ENCODE data around the gene PAX3. TPM values are rescaled to one million over a fixed set of nuclear protein-coding genes. Genes with fewer than 3 reads are reported as not detected.

PAX3 gene
- total and polyA plus RNA-seq, 4 donors, result not detected

DNA sequence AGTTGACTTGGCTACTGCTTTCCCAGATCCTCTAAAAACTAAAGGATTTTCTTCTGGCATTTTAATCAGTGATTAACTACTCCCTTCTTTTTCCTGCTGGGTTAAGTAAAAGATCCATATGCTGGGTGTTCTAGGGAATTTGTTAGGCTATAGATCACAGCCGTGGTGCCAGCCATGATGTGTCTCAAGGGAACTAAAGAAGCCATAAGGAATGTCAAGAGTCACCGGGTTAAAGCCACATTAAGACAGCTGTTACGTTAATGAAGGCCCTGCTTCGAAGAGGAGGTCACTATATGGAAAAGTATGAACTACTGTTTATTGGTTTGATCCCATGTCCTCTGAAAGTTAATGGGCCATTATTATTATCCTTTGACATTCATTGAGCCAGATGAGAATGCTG lies 70.7 kb downstream of the PAX3 start:
- no peak for DNase-seq (ENCODE audit: low spot score)
- 65% methylated on average over 4 of the region's 4 CpGs for WGBS

DNA sequence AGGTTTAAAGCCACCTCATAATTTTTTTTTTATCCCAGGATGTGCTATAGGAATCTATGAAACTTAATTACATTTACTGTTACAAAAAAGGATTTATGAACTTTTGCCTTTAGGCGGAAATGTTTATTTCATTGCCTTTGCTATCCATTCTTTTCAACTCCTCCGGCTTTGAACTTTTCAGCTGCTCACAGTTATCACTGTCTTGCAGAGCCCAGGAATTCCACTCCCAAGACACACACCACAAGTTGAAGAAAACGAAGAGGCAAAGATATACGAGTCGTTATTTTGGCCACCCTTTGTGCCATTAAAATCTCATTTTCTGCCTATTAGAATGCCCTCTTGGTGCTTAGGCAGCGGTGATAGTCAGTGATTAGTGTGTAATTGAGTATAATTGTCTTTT lies 80.0 kb downstream of the PAX3 start:
- peaks cover 0 to 5% (median 0%) of the 10 kb centered on the region in 4 donors for H3K4me1 ChIP-seq (ENCODE audit: control insufficient read depth in 4 of 4, insufficient read depth in 4 of 4, low read length in 3 of 4)
- H3K36me3 ChIP-seq (ENCODE audit: control insufficient read depth in 4 of 4, insufficient read depth in 3 of 4, low read depth in 1 of 4, low read length in 3 of 4), result no peaks in the 10 kb centered on the region
- WGBS, result 56% methylated on average over 6 of the region's 6 CpGs
- H3K4me3 ChIP-seq (ENCODE audit: low read depth in 1 of 3, low read length in 3 of 3), result no peak overlapping the region
- H3K9ac ChIP-seq (ENCODE audit: low read depth in 1 of 2, low read length in 2 of 2), result no peak overlapping the region
- no peak overlapping the region for H3K27ac ChIP-seq (ENCODE audit: low read depth in 1 of 2, low read length in 2 of 2)
- H3K9me3 ChIP-seq (ENCODE audit: control insufficient read depth in 4 of 4, low read length in 3 of 4), result no peaks in the 10 kb centered on the region
- no peaks in the 10 kb centered on the region for H3K27me3 ChIP-seq (ENCODE audit: control insufficient read depth in 4 of 4, insufficient read depth in 4 of 4, low read length in 3 of 4)
- DNase-seq (ENCODE audit: low spot score), result no peak
- TF ChIP-seq, protein P1, sequence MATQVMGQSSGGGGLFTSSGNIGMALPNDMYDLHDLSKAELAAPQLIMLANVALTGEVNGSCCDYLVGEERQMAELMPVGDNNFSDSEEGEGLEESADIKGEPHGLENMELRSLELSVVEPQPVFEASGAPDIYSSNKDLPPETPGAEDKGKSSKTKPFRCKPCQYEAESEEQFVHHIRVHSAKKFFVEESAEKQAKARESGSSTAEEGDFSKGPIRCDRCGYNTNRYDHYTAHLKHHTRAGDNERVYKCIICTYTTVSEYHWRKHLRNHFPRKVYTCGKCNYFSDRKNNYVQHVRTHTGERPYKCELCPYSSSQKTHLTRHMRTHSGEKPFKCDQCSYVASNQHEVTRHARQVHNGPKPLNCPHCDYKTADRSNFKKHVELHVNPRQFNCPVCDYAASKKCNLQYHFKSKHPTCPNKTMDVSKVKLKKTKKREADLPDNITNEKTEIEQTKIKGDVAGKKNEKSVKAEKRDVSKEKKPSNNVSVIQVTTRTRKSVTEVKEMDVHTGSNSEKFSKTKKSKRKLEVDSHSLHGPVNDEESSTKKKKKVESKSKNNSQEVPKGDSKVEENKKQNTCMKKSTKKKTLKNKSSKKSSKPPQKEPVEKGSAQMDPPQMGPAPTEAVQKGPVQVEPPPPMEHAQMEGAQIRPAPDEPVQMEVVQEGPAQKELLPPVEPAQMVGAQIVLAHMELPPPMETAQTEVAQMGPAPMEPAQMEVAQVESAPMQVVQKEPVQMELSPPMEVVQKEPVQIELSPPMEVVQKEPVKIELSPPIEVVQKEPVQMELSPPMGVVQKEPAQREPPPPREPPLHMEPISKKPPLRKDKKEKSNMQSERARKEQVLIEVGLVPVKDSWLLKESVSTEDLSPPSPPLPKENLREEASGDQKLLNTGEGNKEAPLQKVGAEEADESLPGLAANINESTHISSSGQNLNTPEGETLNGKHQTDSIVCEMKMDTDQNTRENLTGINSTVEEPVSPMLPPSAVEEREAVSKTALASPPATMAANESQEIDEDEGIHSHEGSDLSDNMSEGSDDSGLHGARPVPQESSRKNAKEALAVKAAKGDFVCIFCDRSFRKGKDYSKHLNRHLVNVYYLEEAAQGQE (IDR thresholded peaks at IDR 0.05), result no peak
- no peak for TF ChIP-seq GABPA (IDR thresholded peaks at IDR 0.05 in 1 of 2, conservative IDR thresholded peaks at IDR 0.05 in 1 of 2)

More for the DNA sequence above, 70.7 kb downstream of the PAX3 start:
- Histone ChIP-seq H3K4me1 (ENCODE audit: control insufficient read depth in 4 of 4, insufficient read depth in 4 of 4, low read length in 3 of 4) (no peaks in the 10 kb centered on the region), H3K36me3 (ENCODE audit: control insufficient read depth in 4 of 4, insufficient read depth in 3 of 4, low read depth in 1 of 4, low read length in 3 of 4) (no peaks in the 10 kb centered on the region), H3K27ac (ENCODE audit: low read depth in 1 of 2, low read length in 2 of 2) (no peak overlapping the region), H3K4me3 (ENCODE audit: low read depth in 1 of 3, low read length in 3 of 3) (no peak overlapping the region), H3K27me3 (ENCODE audit: control insufficient read depth in 4 of 4, insufficient read depth in 4 of 4, low read length in 3 of 4) (no peaks in the 10 kb centered on the region), H3K9ac (ENCODE audit: low read depth in 1 of 2, low read length in 2 of 2) (no peak overlapping the region), H3K9me3 (ENCODE audit: control insufficient read depth in 4 of 4, low read length in 3 of 4) (no peaks in the 10 kb centered on the region)
- no peak for TF ChIP-seq FOXA1 (IDR thresholded peaks at IDR 0.05)
- TF ChIP-seq GABPA (IDR thresholded peaks at IDR 0.05 in 1 of 2, conservative IDR thresholded peaks at IDR 0.05 in 1 of 2), result no peak
- TF ChIP-seq NR2F2 (IDR thresholded peaks at IDR 0.05), result no peak
- no peak for TF ChIP-seq EGR1 (IDR thresholded peaks at IDR 0.05; ENCODE audit: low read depth in 2 of 2)
- TF ChIP-seq, protein P2, sequence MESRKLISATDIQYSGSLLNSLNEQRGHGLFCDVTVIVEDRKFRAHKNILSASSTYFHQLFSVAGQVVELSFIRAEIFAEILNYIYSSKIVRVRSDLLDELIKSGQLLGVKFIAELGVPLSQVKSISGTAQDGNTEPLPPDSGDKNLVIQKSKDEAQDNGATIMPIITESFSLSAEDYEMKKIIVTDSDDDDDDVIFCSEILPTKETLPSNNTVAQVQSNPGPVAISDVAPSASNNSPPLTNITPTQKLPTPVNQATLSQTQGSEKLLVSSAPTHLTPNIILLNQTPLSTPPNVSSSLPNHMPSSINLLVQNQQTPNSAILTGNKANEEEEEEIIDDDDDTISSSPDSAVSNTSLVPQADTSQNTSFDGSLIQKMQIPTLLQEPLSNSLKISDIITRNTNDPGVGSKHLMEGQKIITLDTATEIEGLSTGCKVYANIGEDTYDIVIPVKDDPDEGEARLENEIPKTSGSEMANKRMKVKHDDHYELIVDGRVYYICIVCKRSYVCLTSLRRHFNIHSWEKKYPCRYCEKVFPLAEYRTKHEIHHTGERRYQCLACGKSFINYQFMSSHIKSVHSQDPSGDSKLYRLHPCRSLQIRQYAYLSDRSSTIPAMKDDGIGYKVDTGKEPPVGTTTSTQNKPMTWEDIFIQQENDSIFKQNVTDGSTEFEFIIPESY (IDR thresholded peaks at IDR 0.05), result no peak
- TF ChIP-seq, protein P1 (IDR thresholded peaks at IDR 0.05), result no peak
- no peak for TF ChIP-seq RXRA (IDR thresholded peaks at IDR 0.05)
- no peak for TF ChIP-seq HNF4G (IDR thresholded peaks at IDR 0.05)
- no peak for TF ChIP-seq FOXA2 (IDR thresholded peaks at IDR 0.05)
- TF ChIP-seq, protein P3, sequence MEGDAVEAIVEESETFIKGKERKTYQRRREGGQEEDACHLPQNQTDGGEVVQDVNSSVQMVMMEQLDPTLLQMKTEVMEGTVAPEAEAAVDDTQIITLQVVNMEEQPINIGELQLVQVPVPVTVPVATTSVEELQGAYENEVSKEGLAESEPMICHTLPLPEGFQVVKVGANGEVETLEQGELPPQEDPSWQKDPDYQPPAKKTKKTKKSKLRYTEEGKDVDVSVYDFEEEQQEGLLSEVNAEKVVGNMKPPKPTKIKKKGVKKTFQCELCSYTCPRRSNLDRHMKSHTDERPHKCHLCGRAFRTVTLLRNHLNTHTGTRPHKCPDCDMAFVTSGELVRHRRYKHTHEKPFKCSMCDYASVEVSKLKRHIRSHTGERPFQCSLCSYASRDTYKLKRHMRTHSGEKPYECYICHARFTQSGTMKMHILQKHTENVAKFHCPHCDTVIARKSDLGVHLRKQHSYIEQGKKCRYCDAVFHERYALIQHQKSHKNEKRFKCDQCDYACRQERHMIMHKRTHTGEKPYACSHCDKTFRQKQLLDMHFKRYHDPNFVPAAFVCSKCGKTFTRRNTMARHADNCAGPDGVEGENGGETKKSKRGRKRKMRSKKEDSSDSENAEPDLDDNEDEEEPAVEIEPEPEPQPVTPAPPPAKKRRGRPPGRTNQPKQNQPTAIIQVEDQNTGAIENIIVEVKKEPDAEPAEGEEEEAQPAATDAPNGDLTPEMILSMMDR (IDR thresholded peaks at IDR 0.05; ENCODE audit: low read depth, low read length, missing input control), result no peak
- no peak for TF ChIP-seq SP1 (IDR thresholded peaks at IDR 0.05)
